ENCODE data around the gene MCM8.
"Not testable (repeated sequence)": the region's sequence is repeated elsewhere in the genome, so short reads cannot be mapped to it uniquely, and the experiment has no call there.

MCM8 gene

GRCh38 chr20:5999783-6000182 lies 49.3 kb downstream of the MCM8 start:
- FAIRE-seq (no peak), DNase-seq (ENCODE audit: low spot score) (no peak)

DNA sequence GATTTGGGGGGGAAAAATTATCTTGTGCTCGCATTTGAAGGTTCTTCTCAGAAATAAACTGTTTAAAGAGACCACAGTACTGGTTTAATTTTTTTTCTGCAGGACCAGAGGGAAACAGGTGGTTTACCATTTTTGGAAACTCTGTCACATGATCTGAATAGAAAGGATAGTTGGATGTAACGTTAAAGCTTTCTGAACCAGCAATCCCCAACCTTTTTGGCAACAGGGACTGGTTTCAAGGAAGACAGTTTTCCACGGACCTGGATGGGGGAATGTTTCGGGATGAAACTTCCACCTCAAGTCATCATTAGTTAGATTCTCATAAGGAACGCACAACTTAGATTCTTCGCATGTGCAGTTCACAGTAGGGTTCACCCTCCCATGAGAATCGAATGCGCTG lies 50.4 kb downstream of the MCM8 start:
- FAIRE-seq: no peak

DNA sequence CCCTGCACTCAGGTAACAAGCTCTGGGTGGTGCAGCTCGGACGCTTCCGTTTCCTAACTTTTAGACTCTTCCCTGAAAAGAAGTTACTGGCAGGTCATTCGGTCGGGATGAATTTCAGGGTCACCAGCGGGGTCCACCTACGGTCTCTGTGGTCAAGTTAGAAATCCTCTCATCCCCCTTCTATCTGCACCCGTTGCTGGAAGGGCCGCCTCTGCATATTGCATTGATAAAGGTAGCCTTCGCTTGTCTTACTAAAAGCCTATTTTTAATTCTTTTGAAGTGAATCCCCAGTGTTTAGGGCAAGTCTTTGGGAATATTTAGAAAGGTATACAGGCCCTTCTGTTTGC lies 56.1 kb downstream of the MCM8 start:
- DNase-seq (ENCODE audit: low spot score): no peak

More for the DNA sequence above, 50.4 kb downstream of the MCM8 start:
- no peak for DNase-seq (ENCODE audit: low spot score)

DNA sequence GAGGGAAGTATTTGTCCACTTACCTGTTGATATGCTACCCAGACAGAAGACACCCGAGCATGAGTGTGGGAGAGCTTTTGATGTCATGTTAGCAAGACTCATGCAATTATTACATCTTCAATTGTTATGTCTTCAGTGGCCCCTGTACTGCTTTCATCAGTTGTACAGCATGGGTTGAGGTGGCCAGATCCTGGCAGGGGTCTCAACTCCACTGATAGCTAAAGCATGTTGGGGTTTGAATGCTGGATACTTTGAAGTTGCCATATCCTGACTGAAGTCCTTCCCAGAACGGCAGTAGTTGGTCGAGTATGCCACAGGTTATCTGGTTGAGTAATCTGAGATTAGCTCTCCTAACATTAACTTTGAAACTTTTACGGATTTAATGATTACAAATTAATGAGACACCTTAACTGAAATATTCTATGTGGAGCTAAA lies 56.7 kb downstream of the MCM8 start:
- FAIRE-seq: no peak
- no peak for DNase-seq (ENCODE audit: low spot score)

More for the DNA sequence above, 56.1 kb downstream of the MCM8 start:
- no peak for FAIRE-seq

- DNase-seq (ENCODE audit: low spot score): no peak
- no peak for FAIRE-seq
These were observed 57.2 kb downstream of the MCM8 start for GRCh38 chr20:6007529-6008103.

GRCh38 chr20:6008254-6008653 lies 57.8 kb downstream of the MCM8 start:
- peak; percentile 16 for DNase-seq (ENCODE audit: low spot score)
- no peak for FAIRE-seq

- FAIRE-seq (no peak), DNase-seq (ENCODE audit: low spot score) (no peak)
These were observed 61.7 kb downstream of the MCM8 start for GRCh38 chr20:6012179-6012578.

- DNase-seq (ENCODE audit: low spot score) (no peak), FAIRE-seq (no peak)
These were observed 63.6 kb downstream of the MCM8 start for GRCh38 chr20:6014017-6014416.

DNA sequence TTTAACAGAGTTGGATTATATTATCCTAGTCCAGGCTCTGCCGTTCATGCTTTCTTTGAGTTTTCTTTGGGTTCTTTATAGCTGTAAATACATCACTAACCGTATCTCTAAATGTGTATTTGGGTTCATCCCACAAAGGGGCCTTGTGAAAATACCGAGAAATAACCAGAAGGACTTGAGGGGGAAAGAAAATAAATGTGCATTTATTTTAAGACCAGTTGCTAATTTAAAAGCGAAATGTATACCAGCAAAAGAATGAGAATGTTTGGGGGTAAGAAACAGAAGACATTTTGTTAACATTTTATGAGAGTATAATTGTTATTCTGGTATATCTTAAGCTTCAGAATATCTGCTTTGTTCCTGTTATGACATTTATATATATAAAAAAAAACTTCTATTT lies 64.5 kb downstream of the MCM8 start:
- no peak for FAIRE-seq
- DNase-seq (ENCODE audit: low spot score): no peak

- no peak for FAIRE-seq
- no peak for DNase-seq (ENCODE audit: low spot score)
These were observed 67.0 kb downstream of the MCM8 start for GRCh38 chr20:6017467-6017866.

GRCh38 chr20:6017880-6018279 lies 67.4 kb downstream of the MCM8 start:
- FAIRE-seq: no peak
- DNase-seq (ENCODE audit: low spot score): no peak

DNA sequence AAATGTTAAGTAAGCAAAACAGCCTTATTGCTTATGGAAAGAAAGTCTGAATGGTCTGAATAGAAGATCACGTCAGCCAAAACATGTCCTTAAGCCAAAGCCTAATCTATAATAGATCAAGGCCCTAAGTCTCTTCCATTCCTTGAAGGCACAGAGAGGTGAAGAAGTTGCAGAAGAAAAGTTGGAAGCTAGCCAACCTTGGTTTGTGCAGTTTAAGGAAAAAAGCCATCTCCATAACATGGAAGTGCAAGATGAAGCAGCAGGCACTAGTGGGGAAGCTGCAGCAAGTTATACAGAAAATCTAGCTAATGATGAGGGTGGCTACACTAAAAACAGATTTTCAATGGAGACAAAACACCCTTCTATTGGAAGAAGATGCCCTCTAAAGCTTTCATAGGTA lies 74.3 kb downstream of the MCM8 start:
- DNase-seq (ENCODE audit: low spot score) (no peak), FAIRE-seq (no peak)

DNA sequence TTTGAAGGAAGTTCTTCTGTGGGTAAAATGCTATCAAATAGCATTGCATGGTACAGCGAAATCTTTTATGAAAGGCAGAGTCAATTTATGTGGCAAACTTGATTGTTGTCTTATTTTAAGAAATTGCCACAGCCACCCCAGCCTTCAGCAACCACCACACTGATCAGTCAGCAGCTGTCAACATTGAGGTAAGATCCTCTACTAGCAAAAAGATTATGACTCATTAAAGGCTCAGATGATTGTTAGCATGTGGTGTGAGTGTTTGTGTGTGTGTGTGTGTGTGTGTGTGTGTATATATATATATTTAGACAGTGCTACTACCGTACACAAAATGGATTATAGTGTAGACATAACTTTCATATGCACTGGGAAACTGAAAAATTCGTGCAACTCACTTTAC lies 75.6 kb downstream of the MCM8 start:
- FAIRE-seq: no peak
- no peak for DNase-seq (ENCODE audit: low spot score)

DNA sequence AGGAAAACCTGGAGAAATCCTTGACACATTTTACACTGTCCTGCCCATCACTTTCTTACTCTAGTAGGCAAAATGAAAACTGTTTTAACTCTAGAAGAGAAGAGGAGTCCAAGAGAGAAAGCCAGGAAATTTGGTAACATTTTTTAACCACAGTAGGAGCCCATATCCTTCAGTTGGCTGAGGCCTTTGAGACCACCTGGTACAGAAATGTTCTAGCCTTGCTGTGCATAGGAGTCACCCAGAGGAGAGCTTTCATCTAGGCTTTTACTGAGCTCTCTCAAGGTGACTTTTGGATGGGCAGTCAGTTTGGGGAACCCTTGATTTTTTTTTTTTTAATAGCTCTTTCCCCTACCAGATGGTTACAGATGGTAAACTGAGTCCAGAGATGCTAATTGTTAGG lies 78.4 kb downstream of the MCM8 start:
- no peak for DNase-seq (ENCODE audit: low spot score)
- FAIRE-seq: no peak

DNA sequence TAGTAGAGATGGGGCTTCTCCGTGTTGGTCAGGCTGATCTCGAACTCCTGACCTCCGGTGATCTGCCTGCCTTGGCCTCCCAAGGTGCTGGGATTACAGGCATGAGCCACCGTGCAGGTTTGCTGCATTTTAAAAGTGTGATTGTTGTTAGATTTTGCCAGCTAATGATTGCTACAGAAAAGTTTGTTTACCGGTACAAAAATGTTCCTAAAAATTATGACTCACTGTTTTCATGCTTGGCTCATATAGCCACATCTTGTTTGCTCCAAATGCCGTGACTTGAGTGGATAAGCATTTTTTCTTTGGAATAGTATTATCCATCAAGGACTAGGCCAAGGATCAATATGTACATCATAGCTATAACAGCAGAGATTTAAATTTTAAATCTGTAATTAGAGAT lies 79.1 kb downstream of the MCM8 start:
- DNase-seq (ENCODE audit: low spot score) (no peak), FAIRE-seq (no peak)

DNA sequence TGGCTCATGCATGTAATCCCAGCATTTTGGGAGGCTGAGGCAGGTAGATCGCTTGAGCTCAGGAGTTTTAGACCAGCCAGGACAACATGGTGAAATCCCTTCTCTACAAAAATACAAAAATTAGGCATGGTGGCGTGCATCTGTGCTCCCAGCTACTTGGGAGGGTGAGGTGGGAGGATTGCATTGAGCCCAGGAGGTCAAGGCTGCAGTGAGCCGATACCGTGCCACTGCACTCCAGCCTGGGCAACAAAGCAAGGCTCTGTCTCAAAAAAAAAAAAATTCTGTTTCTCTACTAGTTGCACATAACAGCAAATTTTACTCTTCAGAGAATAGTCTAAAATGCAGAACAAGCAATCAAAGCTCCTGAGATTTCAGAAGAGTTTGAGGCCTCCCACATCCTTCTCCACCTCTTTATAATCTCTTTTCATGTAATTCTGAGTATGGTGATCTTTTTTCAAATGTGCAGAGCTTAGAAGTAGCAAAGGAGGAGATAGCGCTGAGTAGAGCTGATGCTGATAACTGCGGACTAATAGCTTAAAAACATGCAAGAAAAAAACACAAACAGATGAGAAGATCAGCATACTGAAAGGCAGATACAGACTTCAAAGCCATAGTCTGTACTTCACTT lies 80.1 kb downstream of the MCM8 start:
- no peak for DNase-seq (ENCODE audit: low spot score)
- FAIRE-seq: no peak

DNA sequence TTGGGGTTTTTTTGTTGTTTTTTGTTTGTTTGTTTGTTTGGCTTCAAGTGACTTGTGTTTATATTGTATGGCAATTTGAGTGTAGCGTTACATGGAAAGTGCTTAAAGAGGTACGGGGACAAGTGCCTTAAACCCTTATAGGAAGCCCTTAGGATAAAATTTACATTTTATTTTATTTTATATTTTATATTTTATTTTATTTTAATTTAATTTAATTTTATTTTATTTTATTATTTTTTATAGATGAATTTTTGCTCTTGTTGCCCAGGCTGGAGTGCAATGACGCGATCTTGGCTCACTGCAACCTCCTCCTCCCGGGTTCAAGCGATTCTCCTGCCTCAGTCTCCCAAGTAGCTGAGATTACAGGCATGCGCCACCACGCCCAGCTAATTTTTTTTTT lies 82.5 kb downstream of the MCM8 start:
- DNase-seq (ENCODE audit: low spot score); FAIRE-seq: not testable (repeated sequence)

GRCh38 chr20:6034134-6034969 lies 83.9 kb downstream of the MCM8 start:
- DNase-seq (ENCODE audit: low spot score): no peak
- FAIRE-seq: no peak

GRCh38 chr20:6036213-6036612 lies 85.8 kb downstream of the MCM8 start:
- no peak for FAIRE-seq
- DNase-seq (ENCODE audit: low spot score): no peak

GRCh38 chr20:6037082-6037481 lies 86.6 kb downstream of the MCM8 start:
- no peak for DNase-seq (ENCODE audit: low spot score)
- no peak for FAIRE-seq

DNA sequence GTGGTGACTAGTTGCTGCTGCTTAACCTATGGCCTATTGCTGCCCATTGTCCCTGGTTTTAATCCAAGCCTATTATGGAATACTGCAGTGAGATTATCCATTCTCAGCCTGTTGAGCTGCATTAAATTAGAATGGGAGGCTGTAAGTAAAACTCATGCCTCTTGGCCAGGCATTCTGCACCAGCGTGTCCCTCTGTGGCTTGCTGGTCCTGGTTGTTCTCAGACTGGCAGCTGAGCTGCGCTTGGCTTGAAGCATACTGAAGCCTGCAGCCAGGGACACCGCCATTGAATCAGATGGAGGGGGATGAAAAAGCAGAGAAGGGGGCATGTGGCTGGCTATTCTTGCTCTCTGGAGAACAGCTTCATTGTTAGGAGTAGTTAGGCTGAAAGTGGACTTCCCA lies 87.8 kb downstream of the MCM8 start:
- FAIRE-seq (no peak), DNase-seq (ENCODE audit: low spot score) (no peak)

DNA sequence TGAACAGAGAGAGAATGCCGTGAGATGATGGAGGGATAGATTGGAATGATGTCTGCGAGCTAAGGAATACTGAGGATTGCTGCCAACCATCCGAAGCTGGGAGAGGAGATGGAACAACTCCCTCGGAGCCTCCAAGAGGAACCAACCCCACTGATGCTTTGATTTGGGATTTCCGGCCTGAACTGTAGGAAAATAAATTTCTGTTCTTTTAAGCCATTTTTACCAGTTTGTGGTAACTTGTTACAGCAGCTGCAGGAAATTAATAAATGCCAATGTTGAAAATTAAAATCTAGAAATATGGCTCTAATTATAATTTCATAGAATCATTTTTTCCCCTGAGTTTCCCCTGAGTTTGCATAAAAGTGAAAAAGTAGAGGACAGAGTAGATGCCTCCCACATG lies 89.3 kb downstream of the MCM8 start:
- no peak for FAIRE-seq
- no peak for DNase-seq (ENCODE audit: low spot score)

GRCh38 chr20:6040540-6040939 lies 90.1 kb downstream of the MCM8 start:
- no peak for FAIRE-seq
- DNase-seq (ENCODE audit: low spot score): no peak

Data from urothelium cell line (cell line).